PC-9 (cell line): ENCODE results near the gene GPR32. TPM values are rescaled to one million over a fixed set of nuclear protein-coding genes. Genes with fewer than 3 reads are reported as not detected.

Experiments used
- BruUV-seq: library from RNA; stranded (reverse); fragments of 400-500 nt; replicated peaks from 2 replicates; lab custom pipeline; 2021; lab: Mats Ljungman, UMichigan
- CTCF ChIA-PET: fragments of 300-600 bp; sonication (Branson Sonifier 250); formaldehyde crosslinking; loops from one replicate; lab custom pipeline; 2022; ENCODE audit warnings: antibody characterized with exemption; lab: Charles Lee
- POLR2A ChIA-PET: fragments of 300-600 bp; sonication (Branson Sonifier 250); formaldehyde crosslinking; loops from one replicate; lab custom pipeline; 2022; ENCODE audit warnings: antibody characterized with exemption; ENCODE audit not compliant: unreplicated experiment; lab: Charles Lee
- DNase-seq, 2 experiments: peaks; one replicate each; pipeline versions ENCODE4 v3.0.0 to v3.0.0-alpha.2; 2015 to 2022; ENCODE audit warnings: mixed read lengths in 1 of 2
- H2AFZ ChIP-seq: fragments of 200-600 bp; sonication (generic); 2 replicates; pipeline ENCODE4 v1.8.1; 2017; ENCODE audit warnings: antibody characterized with exemption
- H3F3A ChIP-seq: fragments of 200-600 bp; sonication (generic); 2 replicates; pipeline ENCODE4 v1.8.1; 2017; ENCODE audit warnings: antibody characterized with exemption, mild to moderate bottlenecking, low read depth; ENCODE audit not compliant: insufficient read depth
- H3K27ac ChIP-seq: fragments of 200-600 bp; sonication (generic); 2 replicates; pipeline ENCODE4 v1.6.1; 2016; ENCODE audit warnings: mixed run types
- H3K27me3 ChIP-seq: fragments of 200-600 bp; sonication (generic); 2 replicates; pipeline ENCODE4 v1.6.1; 2016; ENCODE audit warnings: low read depth, mixed run types; ENCODE audit not compliant: insufficient read depth
- H3K36me3 ChIP-seq: fragments of 200-600 bp; sonication (generic); 2 replicates; pipeline ENCODE4 v1.6.1; 2016; ENCODE audit warnings: low read depth, mixed run types
- H3K4me1 ChIP-seq: fragments of 200-600 bp; sonication (generic); replicated peaks from 2 replicates; pipeline ENCODE4 v1.6.1; 2016; ENCODE audit warnings: mixed run types; ENCODE audit not compliant: insufficient read depth
- H3K4me2 ChIP-seq: fragments of 200-600 bp; sonication (generic); 2 replicates; pipeline ENCODE4 v1.6.1; 2017; ENCODE audit warnings: mixed run types
- H3K4me3 ChIP-seq: fragments of 200-600 bp; sonication (generic); 2 replicates; pipeline ENCODE4 v1.6.1; 2016; ENCODE audit warnings: mixed run types
- H3K79me2 ChIP-seq: fragments of 200-600 bp; sonication (generic); 2 replicates; pipeline ENCODE4 v1.6.1; 2017; ENCODE audit warnings: low read depth, mixed run types
- H3K9me2 ChIP-seq: fragments of 200-600 bp; sonication (generic); 2 replicates; pipeline ENCODE4 v1.8.1; 2017; ENCODE audit warnings: mild to moderate bottlenecking; ENCODE audit not compliant: insufficient read depth
- H3K9me3 ChIP-seq: fragments of 200-600 bp; sonication (generic); 2 replicates; pipeline ENCODE4 v1.8.1; 2016; ENCODE audit warnings: low read depth; ENCODE audit not compliant: insufficient read depth
- H4K20me1 ChIP-seq: fragments of 200-600 bp; sonication (generic); 2 replicates; pipeline ENCODE4 v1.8.1; 2017; ENCODE audit not compliant: insufficient read depth
- EZH2 ChIP-seq: fragments of 200-600 bp; sonication (generic); IDR thresholded peaks from 2 replicates; pipeline ENCODE4 v1.8.0; 2017; ENCODE audit warnings: antibody characterized with exemption, low read depth
- intact Hi-C: fragments of 100-400 bp; cut with micrococcal nuclease; formaldehyde crosslinking; loops from one replicate; pipeline ENCODE4 v1.10.0; 2022; ENCODE audit not compliant: unreplicated experiment
- total RNA-seq: library from RNA; stranded (reverse); gene quantifications from 2 replicates; pipeline ENCODE4 v1.2.3, GENCODE V29; 2021
- TF ChIP-seq, protein P1 (sequence below): fragments of 200-600 bp; sonication (generic); conservative IDR thresholded peaks from 2 replicates; pipeline ENCODE4 v1.6.1; 2017; ENCODE audit warnings: mixed run types, antibody characterized with exemption, mild to moderate bottlenecking, moderate library complexity

The GPR32 gene
- total RNA-seq, 1 experiment from 2014 or later = not detected

DNA sequence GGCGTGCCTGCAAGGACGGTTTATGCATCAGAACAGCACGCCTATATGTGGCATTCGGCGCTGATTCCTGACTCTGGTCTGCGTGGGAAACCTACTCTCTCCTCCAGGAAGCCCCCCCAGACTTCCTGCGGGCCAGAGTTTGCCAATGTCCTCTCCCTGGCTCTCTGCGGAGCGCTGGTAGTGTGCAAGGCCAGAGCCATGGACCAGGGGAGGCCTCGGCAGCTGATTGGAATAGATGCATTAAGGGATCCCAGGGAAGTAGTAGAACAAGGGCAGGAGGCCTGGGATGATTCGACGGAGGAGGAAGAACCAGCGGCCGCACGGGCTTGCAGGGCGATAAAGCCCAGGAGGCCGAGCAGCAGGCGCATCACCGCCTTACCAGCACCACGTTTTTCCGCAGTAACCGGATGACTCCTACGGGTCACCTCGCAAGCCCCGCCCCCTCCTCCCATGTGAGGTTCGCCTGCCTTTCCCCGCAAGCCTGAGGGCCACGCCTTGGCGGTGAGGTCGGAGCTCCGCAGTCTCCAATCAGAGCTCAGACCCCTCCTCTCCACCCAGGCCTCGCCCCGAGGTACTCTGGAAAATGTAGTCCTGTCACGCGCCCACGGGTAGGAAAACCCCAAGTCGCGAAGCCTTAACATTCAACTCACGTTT, 42.1 kb upstream of the GPR32 start:
- H3K9me3 ChIP-seq = no peaks in the 10 kb centered on the region; the same call in 1 of the 2 replicates
- no peaks in the 10 kb centered on the region for H4K20me1 ChIP-seq
- no peak for DNase-seq
- BruUV-seq = no TSS peak
- H3K4me2 ChIP-seq = no peak overlapping the region
- no peaks in the 10 kb centered on the region for H3K79me2 ChIP-seq
- H3K36me3 ChIP-seq = no peaks in the 10 kb centered on the region
- ChIA-PET CTCF (interaction anchor here (0.8 kb wide), 1 partner anchor 239 kb away, joined by 3 read pairs; no protein-coding TSS in a partner anchor), POLR2A (no interaction called here)
- no peak overlapping the region for H3K4me3 ChIP-seq
- no peaks in the 10 kb centered on the region for H3K9me2 ChIP-seq
- H3K4me1 ChIP-seq = no peaks in the 10 kb centered on the region
- peaks cover 69% of the 10 kb centered on the region for H3K27me3 ChIP-seq
- H2AFZ ChIP-seq = no peak overlapping the region
- H3F3A ChIP-seq = no peaks in the 10 kb centered on the region
- no peak overlapping the region for H3K27ac ChIP-seq
- no peak for TF ChIP-seq EZH2
- TF ChIP-seq, protein P1, sequence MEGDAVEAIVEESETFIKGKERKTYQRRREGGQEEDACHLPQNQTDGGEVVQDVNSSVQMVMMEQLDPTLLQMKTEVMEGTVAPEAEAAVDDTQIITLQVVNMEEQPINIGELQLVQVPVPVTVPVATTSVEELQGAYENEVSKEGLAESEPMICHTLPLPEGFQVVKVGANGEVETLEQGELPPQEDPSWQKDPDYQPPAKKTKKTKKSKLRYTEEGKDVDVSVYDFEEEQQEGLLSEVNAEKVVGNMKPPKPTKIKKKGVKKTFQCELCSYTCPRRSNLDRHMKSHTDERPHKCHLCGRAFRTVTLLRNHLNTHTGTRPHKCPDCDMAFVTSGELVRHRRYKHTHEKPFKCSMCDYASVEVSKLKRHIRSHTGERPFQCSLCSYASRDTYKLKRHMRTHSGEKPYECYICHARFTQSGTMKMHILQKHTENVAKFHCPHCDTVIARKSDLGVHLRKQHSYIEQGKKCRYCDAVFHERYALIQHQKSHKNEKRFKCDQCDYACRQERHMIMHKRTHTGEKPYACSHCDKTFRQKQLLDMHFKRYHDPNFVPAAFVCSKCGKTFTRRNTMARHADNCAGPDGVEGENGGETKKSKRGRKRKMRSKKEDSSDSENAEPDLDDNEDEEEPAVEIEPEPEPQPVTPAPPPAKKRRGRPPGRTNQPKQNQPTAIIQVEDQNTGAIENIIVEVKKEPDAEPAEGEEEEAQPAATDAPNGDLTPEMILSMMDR = no peak
- intact Hi-C loops = no loop called here

DNA sequence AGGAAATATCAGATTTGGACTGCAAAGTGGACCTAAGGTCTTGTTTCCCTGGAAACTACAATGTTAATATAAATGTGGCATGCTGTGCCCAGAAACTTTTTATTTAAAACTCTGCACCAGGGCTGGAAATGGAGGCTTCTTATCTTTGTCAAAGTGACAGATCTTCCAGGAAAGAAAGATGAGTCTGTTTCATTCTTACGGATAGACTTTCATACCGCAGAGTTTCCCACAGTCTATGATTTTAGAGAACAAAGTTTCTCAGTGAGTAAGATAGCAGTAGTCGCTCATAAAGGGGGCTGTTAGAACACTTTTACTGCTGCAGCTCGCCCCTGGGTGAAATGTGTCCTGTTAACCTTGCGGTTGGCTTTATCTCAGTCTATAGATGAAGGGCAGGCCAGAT, 40.4 kb upstream of the GPR32 start:
- Histone ChIP-seq H3K27ac (no peak overlapping the region), H3K9me3 (no peaks in the 10 kb centered on the region; the same call in 1 of the 2 replicates), H3K9me2 (no peaks in the 10 kb centered on the region), H3K4me1 (no peaks in the 10 kb centered on the region), H3K4me2 (no peak overlapping the region), H3K36me3 (no peaks in the 10 kb centered on the region), H3F3A (no peaks in the 10 kb centered on the region), H3K27me3 (peaks cover 75% of the 10 kb centered on the region), H3K4me3 (no peak overlapping the region), H4K20me1 (no peaks in the 10 kb centered on the region), H2AFZ (no peak overlapping the region), H3K79me2 (no peaks in the 10 kb centered on the region)
- CTCF ChIA-PET = no interaction called here
- DNase-seq = no peak
- no TSS peak for BruUV-seq
- POLR2A ChIA-PET = no interaction called here
- no peak for TF ChIP-seq EZH2
- TF ChIP-seq, protein P1 = no peak
- intact Hi-C loops = no loop called here

DNA sequence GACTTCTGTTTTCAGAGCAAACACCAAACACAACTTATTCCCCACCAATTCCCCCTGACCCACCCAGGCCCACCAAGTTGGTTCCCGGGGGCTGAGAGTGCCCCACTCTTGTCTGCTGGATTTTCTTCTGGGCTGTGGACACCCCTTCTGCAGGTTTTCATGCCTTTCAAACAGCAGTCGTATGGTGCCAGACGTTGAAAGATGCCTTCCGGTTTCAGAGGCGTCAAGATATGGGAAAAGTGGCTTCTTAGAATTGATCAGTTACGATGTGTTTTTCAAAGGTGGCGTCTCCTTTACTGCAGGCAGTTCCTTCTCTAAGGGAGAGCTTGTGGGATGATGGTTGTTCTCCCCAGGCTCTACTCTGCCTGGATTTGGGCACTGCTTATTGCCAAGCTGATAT, 34.4 kb upstream of the GPR32 start:
- no peak overlapping the region for H3K4me2 ChIP-seq
- H3K4me1 ChIP-seq = no peaks in the 10 kb centered on the region
- H4K20me1 ChIP-seq = no peaks in the 10 kb centered on the region
- H3K9me3 ChIP-seq = no peaks in the 10 kb centered on the region
- H3K36me3 ChIP-seq = no peaks in the 10 kb centered on the region
- H3K4me3 ChIP-seq = no peak overlapping the region
- peaks cover 100% of the 10 kb centered on the region for H3K27me3 ChIP-seq
- no peaks in the 10 kb centered on the region for H3K9me2 ChIP-seq
- TF ChIP-seq, protein P1 = no peak
- no peak for TF ChIP-seq EZH2
- ChIA-PET POLR2A (no interaction called here), CTCF (no interaction called here)
- DNase-seq = no peak
- no peak overlapping the region for H3K27ac ChIP-seq
- H3F3A ChIP-seq = peaks cover 4% of the 10 kb centered on the region; the same call in 1 of the 2 replicates
- intact Hi-C loops = no loop called here
- no TSS peak for BruUV-seq
- H2AFZ ChIP-seq = no peak overlapping the region
- no peaks in the 10 kb centered on the region for H3K79me2 ChIP-seq
